Measurements from ENCODE around the gene ENTHD1. TPM values are rescaled to one million over a fixed set of nuclear protein-coding genes. Genes with fewer than 3 reads are reported as not detected.

Gene ENTHD1
- total and polyA plus RNA-seq, 2 of the 4 experiments (the other 2 are of a cell fraction): not detected

GRCh38 chr22:39905687-39906086 is 12.1 kb upstream of the ENTHD1 start:
- H2AK9ac ChIP-seq (replicated peaks; ENCODE audit: low read depth, low read length, poor library complexity): no peak overlapping the region
- no peaks in the 10 kb centered on the region for H3K79me1 ChIP-seq (ENCODE audit: low read depth in 1 of 2, low read length in 2 of 2)
- no peak overlapping the region for H3K56ac ChIP-seq (ENCODE audit: extremely low read depth, insufficient read depth, low read length)
- no peak overlapping the region for H2BK5ac ChIP-seq (ENCODE audit: low read depth, low read length, poor library complexity, severe bottlenecking)
- H3K9me1 ChIP-seq (ENCODE audit: insufficient read depth, low read length): no peaks in the 10 kb centered on the region
- no peak overlapping the region for H4K5ac ChIP-seq (ENCODE audit: low read depth, low read length)
- BruUV-seq (replicated peaks): no TSS peak
- no peak overlapping the region for H3K4ac ChIP-seq (ENCODE audit: low read depth, low read length)
- H3K4me3 ChIP-seq (ENCODE audit: insufficient read depth, low read depth, low read length): no peak overlapping the region
- H3K4me2 ChIP-seq (ENCODE audit: low read depth, low read length): no peak overlapping the region
- no peaks in the 10 kb centered on the region for H3K36me3 ChIP-seq (ENCODE audit: control insufficient read depth, insufficient read depth, low read length)
- no peak for DNase-seq
- POLR2A ChIA-PET (ENCODE audit: unreplicated experiment): no interaction called here
- no peak overlapping the region for H2AFZ ChIP-seq (replicated peaks; ENCODE audit: low read length, poor library complexity)
- H2BK15ac ChIP-seq (ENCODE audit: low read depth, low read length): no peak overlapping the region
- H3K14ac ChIP-seq (replicated peaks; ENCODE audit: low read depth, low read length): no peak overlapping the region
- H2AK5ac ChIP-seq (ENCODE audit: low read depth, low read length): no peak overlapping the region
- ATAC-seq (ENCODE audit: low read depth): no peak
- no peak overlapping the region for H2BK20ac ChIP-seq (ENCODE audit: low read depth, low read length)
- no CpG with 5 or more reads among the region's 3 CpGs for WGBS, 2 experiments (ENCODE audit: extremely low coverage in 2 of 2, insufficient read length in 1 of 2)
- intact Hi-C loops (cut with micrococcal nuclease): no loop called here
- H4K91ac ChIP-seq (ENCODE audit: insufficient read depth, low read depth, low read length): no peak overlapping the region
- in situ Hi-C loops (cut with MboI; ENCODE audit: low sequenced_read_pairs): no loop called here
- TF ChIP-seq MAZ (IDR thresholded peaks at IDR 0.05; ENCODE audit: borderline replicate concordance, low read depth, low read length): no peak
- no peak for TF ChIP-seq SMC3 (IDR thresholded peaks at IDR 0.05; ENCODE audit: low read depth, low read length)
- no peak overlapping the region for H3K23ac ChIP-seq (ENCODE audit: low read depth, low read length)
- no peaks in the 10 kb centered on the region for H4K20me1 ChIP-seq (ENCODE audit: insufficient read depth, low read length)
- dilution Hi-C loops (cut with HindIII; ENCODE audit: low sequenced_read_pairs, unreplicated experiment): no loop called here
- H3K4me1 ChIP-seq (ENCODE audit: control insufficient read depth, insufficient read depth, low read length): no peaks in the 10 kb centered on the region
- peaks cover 42% of the 10 kb centered on the region for H3K27me3 ChIP-seq (ENCODE audit: control insufficient read depth, insufficient read depth, low read length)
- no peak overlapping the region for H3K18ac ChIP-seq (ENCODE audit: low read depth, low read length)
- no peaks in the 10 kb centered on the region for H3K9me3 ChIP-seq (ENCODE audit: control insufficient read depth, insufficient read depth, low read length)
- CTCF ChIA-PET: no interaction called here
- no peak overlapping the region for H3K9ac ChIP-seq (ENCODE audit: low read depth, low read length)
- H4K8ac ChIP-seq (ENCODE audit: low read depth in 2 of 2, low read length in 2 of 2): no peak overlapping the region
- no peak overlapping the region for H2BK120ac ChIP-seq (ENCODE audit: low read depth, low read length)
- H3K27ac ChIP-seq (ENCODE audit: insufficient read depth, low read length): no peak overlapping the region
